Right lobe of liver (tissue), 6 donors: ENCODE results near the gene WT1. TPM values are rescaled to one million over a fixed set of nuclear protein-coding genes. Genes with fewer than 3 reads are reported as not detected.
"Not testable (repeated sequence)": the region's sequence is repeated elsewhere in the genome, so short reads cannot be mapped to it uniquely, and the experiment has no call there.

Source experiments
- ATAC-seq, 4 donors: fragments of 200-7000 bp; cut with Tn5 transposase; one replicate each; pipeline ENCODE4 v1.9.1; 2020; ENCODE audit warnings: mild to moderate bottlenecking in 4 of 4, moderate library complexity in 4 of 4
- DNase-seq, 3 donors: peaks; one replicate each; pipeline ENCODE4 v3.0.0-alpha.2; 2020
- H3K27ac ChIP-seq, 3 donors: fragments of 200-600 bp; one replicate each; pipeline ENCODE4 v1.8.0; 2022
- H3K27me3 ChIP-seq, 2 donors: fragments of 200-600 bp; one replicate each; pipeline ENCODE4 v1.8.0; 2022
- H3K36me3 ChIP-seq, 4 donors: fragments of 200-600 bp; sonication (generic) in 1 of 4; one replicate each; pipeline versions ENCODE4 v1.5.1 to v1.8.0; 2017 to 2022; ENCODE audit warnings: control low read depth in 1 of 4
- H3K4me1 ChIP-seq, 4 donors: fragments of 200-600 bp; sonication (generic) in 1 of 4; one replicate each; pipeline versions ENCODE4 v1.5.1 to v1.8.0; 2017 to 2022; ENCODE audit warnings: control low read depth in 1 of 4
- H3K4me3 ChIP-seq, 3 donors: fragments of 200-600 bp; one replicate each; pipeline ENCODE4 v1.8.0; 2022
- H3K9me3 ChIP-seq, 4 donors: fragments of 200-600 bp; sonication (generic) in 1 of 4; one replicate each; pipeline versions ENCODE4 v1.5.1 to v1.8.0; 2017 to 2022; ENCODE audit warnings: control low read depth in 1 of 4
- CTCF ChIP-seq, 4 donors: fragments of 200-600 bp in 3 of 4; fragments of 450-650 bp in 1 of 4; IDR thresholded peaks; one replicate each; pipeline versions ENCODE4 v1.5.1 to v1.8.0; 2016 to 2022; ENCODE audit warnings: antibody characterized with exemption in 4 of 4, mild to moderate bottlenecking in 2 of 4
- POLR2A ChIP-seq: fragments of 450-650 bp; IDR thresholded peaks from one replicate; pipeline ENCODE4 v1.6.1; 2017; ENCODE audit warnings: antibody characterized with exemption, mild to moderate bottlenecking
- WGBS: methylation state at CpG from one replicate; pipeline ENCODE4 v1.1.6; 2018; ENCODE audit warnings: low coverage, low lambda C conversion rate; ENCODE audit not compliant: insufficient coverage; ENCODE audit errors: missing lambda C conversion rate; 5-methylcytosine and 5-hydroxymethylcytosine counted together
- intact Hi-C, 2 donors: fragments of 100-400 bp; cut with DNase I; formaldehyde crosslinking; loops; one replicate each; pipeline versions ENCODE4 v1.11.2 to v1.14.1; 2022
- total RNA-seq, 6 experiments: library from RNA; depleted of rRNA in 2 of 6; stranded (reverse); fragments of >200 nt in 2 of 6; fragmentation: NEBNext Ultra II Directional in 3 of 6; extraction: Animal tissue kit (Norgen Biotek cat#: 25700) in 3 of 6; gene quantifications; one replicate each; pipeline versions ENCODE4 v1.1.0 to v1.2.4, GENCODE V29; 2016 to 2023
- donor health status: DM: no; HTN: yes; CAD: no.
- donor health status: DM: no; HTN: no; CAD: no.
- donor health status: DM: no; HTN: no; CAD: no.
- donor health status: DM: no; HTN: yes; CAD: no.
- donor health status: DM: no; HTN: yes; CAD: no.

The WT1 gene
- total RNA-seq, 6 experiments from 2014 or later = 0.07 to 0.99 (median 0.51) TPM; not detected in 3

- Histone ChIP-seq H3K27me3 (no peaks in the 10 kb centered on the region), H3K4me3 (no peak overlapping the region), H3K4me1 (no peaks in the 10 kb centered on the region), H3K9me3 (no peaks in the 10 kb centered on the region), H3K36me3 (no peaks in the 10 kb centered on the region), H3K27ac (no peak overlapping the region)
- no peak for DNase-seq
- ATAC-seq = no peak
- TF ChIP-seq POLR2A = no peak
- intact Hi-C loops = no loop called here
- 54% methylated on average over 4 of the region's 4 CpGs for WGBS
Measured at GRCh38 chr11:32472226-32472625, 36.9 kb upstream of the WT1 start.

- ATAC-seq, H3K36me3 ChIP-seq, H3K4me3 ChIP-seq, H3K27ac ChIP-seq, H3K27me3 ChIP-seq, DNase-seq, H3K9me3 ChIP-seq, intact Hi-C loops, H3K4me1 ChIP-seq: not testable (repeated sequence)
- WGBS = 68% methylated on average over 4 of the region's 4 CpGs
Measured at GRCh38 chr11:32471544-32471943, 36.2 kb upstream of the WT1 start.

- DNase-seq (no peak), ATAC-seq (no peak)
- Histone ChIP-seq H3K9me3 (no peaks in the 10 kb centered on the region), H3K36me3 (no peaks in the 10 kb centered on the region), H3K4me1 (no peaks in the 10 kb centered on the region), H3K27me3 (no peaks in the 10 kb centered on the region), H3K4me3 (no peak overlapping the region), H3K27ac (no peak overlapping the region)
- 78% methylated on average over 1 of the region's 1 CpG for WGBS
- TF ChIP-seq POLR2A = no peak
- intact Hi-C loops = no loop called here
Measured at GRCh38 chr11:32469791-32470190, 34.5 kb upstream of the WT1 start.

- Histone ChIP-seq H3K9me3 (no peaks in the 10 kb centered on the region), H3K4me3 (no peak overlapping the region), H3K36me3 (no peaks in the 10 kb centered on the region), H3K4me1 (no peaks in the 10 kb centered on the region), H3K27me3 (no peaks in the 10 kb centered on the region), H3K27ac (no peak overlapping the region)
- TF ChIP-seq POLR2A = no peak
- no peak for TF ChIP-seq CTCF (IDR thresholded peaks at IDR 0.05)
- 46% methylated on average over 5 of the region's 5 CpGs for WGBS
- DNase-seq (no peak), ATAC-seq (no peak)
- intact Hi-C loops = no loop called here
Measured at GRCh38 chr11:32466279-32466915, 31.1 kb upstream of the WT1 start.

- TF ChIP-seq POLR2A (no peak), CTCF (IDR thresholded peaks at IDR 0.05) (no peak)
- DNase-seq (no peak), ATAC-seq (no peak)
- Histone ChIP-seq H3K4me3 (no peak overlapping the region), H3K27me3 (no peaks in the 10 kb centered on the region), H3K4me1 (no peaks in the 10 kb centered on the region), H3K9me3 (no peaks in the 10 kb centered on the region), H3K27ac (no peak overlapping the region), H3K36me3 (no peaks in the 10 kb centered on the region)
- WGBS = 89% methylated on average over 1 of the region's 2 CpGs
- intact Hi-C loops = no loop called here
Measured at GRCh38 chr11:32464078-32464477, 28.7 kb upstream of the WT1 start.

- no peak for TF ChIP-seq POLR2A
- TF ChIP-seq CTCF (IDR thresholded peaks at IDR 0.05) = no peak
- intact Hi-C loops = no loop called here
- ATAC-seq (no peak), DNase-seq (no peak)
- Histone ChIP-seq H3K9me3 (no peaks in the 10 kb centered on the region), H3K36me3 (no peaks in the 10 kb centered on the region), H3K4me3 (no peak overlapping the region), H3K27ac (no peak overlapping the region), H3K27me3 (no peaks in the 10 kb centered on the region), H3K4me1 (no peaks in the 10 kb centered on the region)
- WGBS = 73% methylated on average over 9 of the region's 9 CpGs
Measured at GRCh38 chr11:32462011-32462690, 26.8 kb upstream of the WT1 start.
